ENCODE measurements around the gene FAF1.

FAF1 gene

GRCh38 chr1:50609508-50609907 lies 350.6 kb downstream of the FAF1 start:
- WGBS, 2 experiments (ENCODE audit: insufficient coverage in 2 of 2) = 100% methylated on average over 1 of the region's 3 CpGs
- H3K36me3 ChIP-seq (ENCODE audit: control insufficient read depth, insufficient read depth, low read length) = no peaks in the 10 kb centered on the region
- no peaks in the 10 kb centered on the region for H3K4me1 ChIP-seq (ENCODE audit: control insufficient read depth, insufficient read depth, low read length, poor library complexity, severe bottlenecking)
- H3K27ac ChIP-seq (ENCODE audit: low read depth, low read length, severe bottlenecking) = no peak overlapping the region
- no peak overlapping the region for H3K4me3 ChIP-seq (ENCODE audit: extremely low read depth, insufficient read depth, low read length, poor library complexity, severe bottlenecking)
- no peaks in the 10 kb centered on the region for H3K9me3 ChIP-seq (ENCODE audit: control insufficient read depth, low read length)

- Histone ChIP-seq H3K4me1 (ENCODE audit: control insufficient read depth, insufficient read depth, low read length, poor library complexity, severe bottlenecking) (peaks cover 11% of the 10 kb centered on the region), H3K36me3 (ENCODE audit: control insufficient read depth, insufficient read depth, low read length) (no peaks in the 10 kb centered on the region), H3K27ac (ENCODE audit: low read depth, low read length, severe bottlenecking) (no peak overlapping the region), H3K9me3 (ENCODE audit: control insufficient read depth, low read length) (no peaks in the 10 kb centered on the region), H3K4me3 (ENCODE audit: extremely low read depth, insufficient read depth, low read length, poor library complexity, severe bottlenecking) (no peak overlapping the region)
- no CpG with 5 or more reads among the region's 2 CpGs for WGBS, 2 experiments (ENCODE audit: insufficient coverage in 2 of 2)
These were observed 354.7 kb downstream of the FAF1 start for GRCh38 chr1:50605186-50605875.

GRCh38 chr1:50604580-50604979 lies 355.5 kb downstream of the FAF1 start:
- Histone ChIP-seq H3K9me3 (ENCODE audit: control insufficient read depth, low read length) (no peaks in the 10 kb centered on the region), H3K4me1 (ENCODE audit: control insufficient read depth, insufficient read depth, low read length, poor library complexity, severe bottlenecking) (peaks cover 11% of the 10 kb centered on the region), H3K4me3 (ENCODE audit: extremely low read depth, insufficient read depth, low read length, poor library complexity, severe bottlenecking) (no peak overlapping the region), H3K36me3 (ENCODE audit: control insufficient read depth, insufficient read depth, low read length) (no peaks in the 10 kb centered on the region), H3K27ac (ENCODE audit: low read depth, low read length, severe bottlenecking) (no peak overlapping the region)
- 100% methylated on average over 1 of the region's 2 CpGs; no CpG with 5 or more reads in 1 of the 2 experiments for WGBS, 2 experiments (ENCODE audit: insufficient coverage in 2 of 2)

- WGBS, 2 experiments (ENCODE audit: insufficient coverage in 2 of 2) = 87 to 96% methylated on average over 3 to 4 of the region's 7 CpGs
- no peak overlapping the region for H3K4me3 ChIP-seq (ENCODE audit: extremely low read depth, insufficient read depth, low read length, poor library complexity, severe bottlenecking)
- no peaks in the 10 kb centered on the region for H3K9me3 ChIP-seq (ENCODE audit: control insufficient read depth, low read length)
- peaks cover 11% of the 10 kb centered on the region for H3K4me1 ChIP-seq (ENCODE audit: control insufficient read depth, insufficient read depth, low read length, poor library complexity, severe bottlenecking)
- no peaks in the 10 kb centered on the region for H3K36me3 ChIP-seq (ENCODE audit: control insufficient read depth, insufficient read depth, low read length)
- no peak overlapping the region for H3K27ac ChIP-seq (ENCODE audit: low read depth, low read length, severe bottlenecking)
These were observed 356.5 kb downstream of the FAF1 start for GRCh38 chr1:50603274-50604271.

- Histone ChIP-seq H3K36me3 (ENCODE audit: control insufficient read depth, insufficient read depth, low read length) (peaks cover 6% of the 10 kb centered on the region), H3K4me3 (ENCODE audit: extremely low read depth, insufficient read depth, low read length, poor library complexity, severe bottlenecking) (no peak overlapping the region), H3K4me1 (ENCODE audit: control insufficient read depth, insufficient read depth, low read length, poor library complexity, severe bottlenecking) (peaks cover 11% of the 10 kb centered on the region), H3K9me3 (ENCODE audit: control insufficient read depth, low read length) (no peaks in the 10 kb centered on the region), H3K27ac (ENCODE audit: low read depth, low read length, severe bottlenecking) (no peak overlapping the region)
These were observed 360.5 kb downstream of the FAF1 start for GRCh38 chr1:50599546-50599945.

- Histone ChIP-seq H3K27ac (ENCODE audit: low read depth, low read length, severe bottlenecking) (no peak overlapping the region), H3K4me3 (ENCODE audit: extremely low read depth, insufficient read depth, low read length, poor library complexity, severe bottlenecking) (no peak overlapping the region), H3K4me1 (ENCODE audit: control insufficient read depth, insufficient read depth, low read length, poor library complexity, severe bottlenecking) (no peaks in the 10 kb centered on the region), H3K9me3 (ENCODE audit: control insufficient read depth, low read length) (no peaks in the 10 kb centered on the region), H3K36me3 (ENCODE audit: control insufficient read depth, insufficient read depth, low read length) (peaks cover 6% of the 10 kb centered on the region)
- WGBS, 2 experiments (ENCODE audit: insufficient coverage in 2 of 2) = 90 to 96% methylated on average over 3 to 5 of the region's 8 CpGs
These were observed 364.2 kb downstream of the FAF1 start for GRCh38 chr1:50595874-50596273.

GRCh38 chr1:50593515-50593914 lies 366.6 kb downstream of the FAF1 start:
- WGBS, 2 experiments (ENCODE audit: insufficient coverage in 2 of 2) = no CpG with 5 or more reads among the region's 2 CpGs
- Histone ChIP-seq H3K4me3 (ENCODE audit: extremely low read depth, insufficient read depth, low read length, poor library complexity, severe bottlenecking) (no peak overlapping the region), H3K9me3 (ENCODE audit: control insufficient read depth, low read length) (no peaks in the 10 kb centered on the region), H3K4me1 (ENCODE audit: control insufficient read depth, insufficient read depth, low read length, poor library complexity, severe bottlenecking) (no peaks in the 10 kb centered on the region), H3K36me3 (ENCODE audit: control insufficient read depth, insufficient read depth, low read length) (peaks cover 6% of the 10 kb centered on the region), H3K27ac (ENCODE audit: low read depth, low read length, severe bottlenecking) (no peak overlapping the region)

- Histone ChIP-seq H3K36me3 (ENCODE audit: control insufficient read depth, insufficient read depth, low read length) (peaks cover 11% of the 10 kb centered on the region), H3K4me1 (ENCODE audit: control insufficient read depth, insufficient read depth, low read length, poor library complexity, severe bottlenecking) (no peaks in the 10 kb centered on the region), H3K4me3 (ENCODE audit: extremely low read depth, insufficient read depth, low read length, poor library complexity, severe bottlenecking) (no peak overlapping the region), H3K9me3 (ENCODE audit: control insufficient read depth, low read length) (no peaks in the 10 kb centered on the region), H3K27ac (ENCODE audit: low read depth, low read length, severe bottlenecking) (no peak overlapping the region)
- 94% methylated on average over 3 of the region's 4 CpGs; no CpG with 5 or more reads in 1 of the 2 experiments for WGBS, 2 experiments (ENCODE audit: insufficient coverage in 2 of 2)
These were observed 368.5 kb downstream of the FAF1 start for GRCh38 chr1:50591598-50591997.

GRCh38 chr1:50582346-50582745 lies 377.7 kb downstream of the FAF1 start:
- no peak overlapping the region for H3K4me3 ChIP-seq (ENCODE audit: extremely low read depth, insufficient read depth, low read length, poor library complexity, severe bottlenecking)
- 93% methylated on average over 2 of the region's 3 CpGs; no CpG with 5 or more reads in 1 of the 2 experiments for WGBS, 2 experiments (ENCODE audit: insufficient coverage in 2 of 2)

GRCh38 chr1:50570066-50570468 lies 390.0 kb downstream of the FAF1 start:
- WGBS, 2 experiments (ENCODE audit: insufficient coverage in 2 of 2) = 52% methylated on average over 3 of the region's 7 CpGs; no CpG with 5 or more reads in 1 of the 2 experiments
- peak overlapping the region; percentile 57 for H3K27ac ChIP-seq (ENCODE audit: low read depth, low read length, severe bottlenecking)
- peaks cover 20% of the 10 kb centered on the region for H3K4me1 ChIP-seq (ENCODE audit: control insufficient read depth, insufficient read depth, low read length, poor library complexity, severe bottlenecking)
- no peaks in the 10 kb centered on the region for H3K36me3 ChIP-seq (ENCODE audit: control insufficient read depth, insufficient read depth, low read length)
- no peaks in the 10 kb centered on the region for H3K9me3 ChIP-seq (ENCODE audit: control insufficient read depth, low read length)
- no peak overlapping the region for H3K4me3 ChIP-seq (ENCODE audit: extremely low read depth, insufficient read depth, low read length, poor library complexity, severe bottlenecking)

More at GRCh38 chr1:50582346-50582745, 377.7 kb downstream of the FAF1 start:
- H3K9me3 ChIP-seq (ENCODE audit: control insufficient read depth, low read length) = no peaks in the 10 kb centered on the region
- no peaks in the 10 kb centered on the region for H3K4me1 ChIP-seq (ENCODE audit: control insufficient read depth, insufficient read depth, low read length, poor library complexity, severe bottlenecking)
- no peak overlapping the region for H3K27ac ChIP-seq (ENCODE audit: low read depth, low read length, severe bottlenecking)
- peaks cover 7% of the 10 kb centered on the region for H3K36me3 ChIP-seq (ENCODE audit: control insufficient read depth, insufficient read depth, low read length)
